ENCODE data around the gene FAM107A. TPM values are rescaled to one million over a fixed set of nuclear protein-coding genes. Genes with fewer than 3 reads are reported as not detected.
A peak's percentile ranks its signal among the peaks of the same experiment; 100 is the strongest.

The FAM107A gene
- total RNA-seq, 1 experiment from 2014 or later, result 2.0 TPM

GRCh38 chr3:58540176-58540858 is 36.9 kb downstream of the FAM107A start:
- H3K27me3 ChIP-seq, result no peaks in the 10 kb centered on the region
- 0 out of 2 replicates have a peak, but pooled peaks cover 3% of the 10 kb centered on the region for H3K4me1 ChIP-seq
- H3K27ac ChIP-seq, result no peak overlapping the region
- no peaks in the 10 kb centered on the region for H3K9me3 ChIP-seq (replicated peaks)
- no peaks in the 10 kb centered on the region for H3K36me3 ChIP-seq
- DNase-seq, result no peak
- no peak overlapping the region for H3K4me3 ChIP-seq

- Histone ChIP-seq H3K4me1 (0 out of 2 replicates have a peak, but pooled peaks cover 3% of the 10 kb centered on the region), H3K27me3 (no peaks in the 10 kb centered on the region), H3K9me3 (replicated peaks) (no peaks in the 10 kb centered on the region), H3K36me3 (no peaks in the 10 kb centered on the region), H3K4me3 (no peak overlapping the region), H3K27ac (no peak overlapping the region)
- no peak for DNase-seq
Measured at GRCh38 chr3:58539626-58540025, 37.6 kb downstream of the FAM107A start.

GRCh38 chr3:58537412-58538301 is 39.5 kb downstream of the FAM107A start:
- Histone ChIP-seq H3K9me3 (replicated peaks) (no peaks in the 10 kb centered on the region), H3K36me3 (no peaks in the 10 kb centered on the region), H3K4me1 (0 out of 2 replicates have a peak, but pooled peaks cover 3% of the 10 kb centered on the region), H3K4me3 (no peak overlapping the region), H3K27ac (no peak overlapping the region), H3K27me3 (no peaks in the 10 kb centered on the region)
- DNase-seq, result no peak

- Histone ChIP-seq H3K4me1 (0 out of 2 replicates have a peak, but pooled peaks cover 3% of the 10 kb centered on the region), H3K36me3 (no peaks in the 10 kb centered on the region), H3K9me3 (replicated peaks) (no peaks in the 10 kb centered on the region), H3K27me3 (no peaks in the 10 kb centered on the region), H3K27ac (no peak within 1 kb of the TSS), H3K4me3 (no peak within 1 kb of the TSS)
- no peak for DNase-seq
Measured at GRCh38 chr3:58536501-58537411, 40.4 kb downstream of the FAM107A start, which contains the start of gene ACOX2. ACOX2 (minus strand) TSS chr3:58537190; CDS start chr3:58535106, 2,084 bp downstream.

GRCh38 chr3:58535531-58536500 is 41.4 kb downstream of the FAM107A start:
- Histone ChIP-seq H3K4me1 (0 out of 2 replicates have a peak, but pooled peaks cover 3% of the 10 kb centered on the region), H3K27me3 (no peaks in the 10 kb centered on the region), H3K4me3 (no peak overlapping the region), H3K9me3 (replicated peaks) (no peaks in the 10 kb centered on the region), H3K36me3 (no peaks in the 10 kb centered on the region), H3K27ac (no peak overlapping the region)
- no peak for DNase-seq

GRCh38 chr3:58534592-58535494 is 42.3 kb downstream of the FAM107A start:
- DNase-seq, result no peak
- Histone ChIP-seq H3K4me3 (no peak overlapping the region), H3K9me3 (replicated peaks) (no peaks in the 10 kb centered on the region), H3K27me3 (no peaks in the 10 kb centered on the region), H3K4me1 (0 out of 2 replicates have a peak, but pooled peaks cover 3% of the 10 kb centered on the region), H3K36me3 (no peaks in the 10 kb centered on the region), H3K27ac (no peak overlapping the region)

- Histone ChIP-seq H3K4me3 (no peak overlapping the region), H3K4me1 (0 out of 2 replicates have a peak, but pooled peaks cover 3% of the 10 kb centered on the region), H3K36me3 (no peaks in the 10 kb centered on the region), H3K27me3 (no peaks in the 10 kb centered on the region), H3K9me3 (replicated peaks) (no peaks in the 10 kb centered on the region), H3K27ac (no peak overlapping the region)
- DNase-seq, result peak; percentile 48 to 75
Measured at GRCh38 chr3:58532794-58533220, 44.4 kb downstream of the FAM107A start.

- 0 out of 2 replicates have a peak, but pooled peaks cover 3% of the 10 kb centered on the region for H3K4me1 ChIP-seq
- H3K27ac ChIP-seq, result no peak overlapping the region
- H3K9me3 ChIP-seq (replicated peaks), result no peaks in the 10 kb centered on the region
- no peaks in the 10 kb centered on the region for H3K36me3 ChIP-seq
- no peak for DNase-seq
- H3K27me3 ChIP-seq, result no peaks in the 10 kb centered on the region
- H3K4me3 ChIP-seq, result no peak overlapping the region
Measured at GRCh38 chr3:58531956-58532355, 45.2 kb downstream of the FAM107A start.

GRCh38 chr3:58531555-58531954 is 45.6 kb downstream of the FAM107A start:
- H3K9me3 ChIP-seq (replicated peaks), result no peaks in the 10 kb centered on the region
- H3K36me3 ChIP-seq, result no peaks in the 10 kb centered on the region
- no peak overlapping the region for H3K27ac ChIP-seq
- no peak for DNase-seq
- H3K4me3 ChIP-seq, result no peak overlapping the region
- 0 out of 2 replicates have a peak, but pooled peaks cover 1% of the 10 kb centered on the region for H3K4me1 ChIP-seq
- no peaks in the 10 kb centered on the region for H3K27me3 ChIP-seq

- no peak overlapping the region for H3K4me3 ChIP-seq
- no peak overlapping the region for H3K27ac ChIP-seq
- H3K27me3 ChIP-seq, result no peaks in the 10 kb centered on the region
- H3K9me3 ChIP-seq (replicated peaks), result no peaks in the 10 kb centered on the region
- DNase-seq, result no peak
- H3K36me3 ChIP-seq, result no peaks in the 10 kb centered on the region
- no peaks in the 10 kb centered on the region for H3K4me1 ChIP-seq
Measured at GRCh38 chr3:58530354-58530865, 46.8 kb downstream of the FAM107A start.

- Histone ChIP-seq H3K27me3 (no peaks in the 10 kb centered on the region), H3K27ac (no peak overlapping the region), H3K4me1 (no peaks in the 10 kb centered on the region), H3K9me3 (replicated peaks) (no peaks in the 10 kb centered on the region), H3K4me3 (no peak overlapping the region), H3K36me3 (no peaks in the 10 kb centered on the region)
- peak; percentile 52 to 61 for DNase-seq
Measured at GRCh38 chr3:58529516-58530353, 47.5 kb downstream of the FAM107A start.

- H3K9me3 ChIP-seq (replicated peaks), result no peaks in the 10 kb centered on the region
- no peaks in the 10 kb centered on the region for H3K27me3 ChIP-seq
- H3K4me3 ChIP-seq, result no peak overlapping the region
- no peak overlapping the region for H3K27ac ChIP-seq
- DNase-seq, result peak in 1 of 2 experiments; percentile 41
- H3K36me3 ChIP-seq, result no peaks in the 10 kb centered on the region
- H3K4me1 ChIP-seq, result no peaks in the 10 kb centered on the region
Measured at GRCh38 chr3:58528629-58529028, 48.6 kb downstream of the FAM107A start.

All from SJCRH30 (cell line).